Fibroblast of pulmonary artery (primary cell): ENCODE data around the gene INTS2.
"Not testable (repeated sequence)": the region's sequence is repeated elsewhere in the genome, so short reads cannot be mapped to it uniquely, and the experiment has no call there.

Experiments
- DNase-seq: peaks from one replicate; pipeline ENCODE4 v3.0.0-alpha.2; 2010; ENCODE audit warnings: low read depth
- H3K4me3 ChIP-seq: replicated peaks from 2 replicates; pipeline ENCODE4 v1.5.1; 2011; ENCODE audit warnings: low read depth, mild to moderate bottlenecking, control low read depth, low read length, moderate library complexity
- CTCF ChIP-seq: IDR thresholded peaks from 2 replicates; pipeline ENCODE4 v1.5.1; 2011; ENCODE audit warnings: mild to moderate bottlenecking, control low read depth, low read length, inconsistent platforms; ENCODE audit errors: missing control alignments

Gene INTS2

GRCh38 chr17:61832463-61832862 is 95.3 kb downstream of the INTS2 start:
- no peak overlapping the region for H3K4me3 ChIP-seq
- DNase-seq = no peak

GRCh38 chr17:61831099-61831498 is 96.7 kb downstream of the INTS2 start:
- H3K4me3 ChIP-seq = no peak overlapping the region
- no peak for TF ChIP-seq CTCF
- DNase-seq = no peak

More at GRCh38 chr17:61832463-61832862, 95.3 kb downstream of the INTS2 start:
- TF ChIP-seq CTCF = no peak

GRCh38 chr17:61828694-61829093 is 99.1 kb downstream of the INTS2 start:
- TF ChIP-seq CTCF = no peak
- DNase-seq = no peak
- no peak overlapping the region for H3K4me3 ChIP-seq

- no peak for DNase-seq
- TF ChIP-seq CTCF = no peak
- H3K4me3 ChIP-seq = no peak overlapping the region
These were observed 100.0 kb downstream of the INTS2 start for GRCh38 chr17:61827649-61828395.

- DNase-seq, H3K4me3 ChIP-seq: not testable (repeated sequence)
These were observed 100.9 kb downstream of the INTS2 start for GRCh38 chr17:61826866-61827265.

GRCh38 chr17:61826198-61826597 is 101.6 kb downstream of the INTS2 start:
- not testable (repeated sequence) for H3K4me3 ChIP-seq, DNase-seq

GRCh38 chr17:61825448-61826137 is 102.2 kb downstream of the INTS2 start:
- DNase-seq = no peak
- no peak overlapping the region for H3K4me3 ChIP-seq
- no peak for TF ChIP-seq CTCF
